Effector memory CD4-positive, alpha-beta T cell (primary cell): Measurements from ENCODE around the gene WNT3.
"Not testable (repeated sequence)": the region's sequence is repeated elsewhere in the genome, so short reads cannot be mapped to it uniquely, and the experiment has no call there.

Experiments
- DNase-seq, 3 donors: peaks; one replicate each; pipeline ENCODE4 v3.0.0-alpha.2; 2020
- H3K27ac ChIP-seq: 2 replicates; pipeline ENCODE4 v1.7.0; 2013; ENCODE audit warnings: mild to moderate bottlenecking, low read length, moderate library complexity; ENCODE audit not compliant: insufficient read depth, poor library complexity, severe bottlenecking
- H3K27me3 ChIP-seq: replicated peaks from 2 replicates; pipeline ENCODE4 v1.7.0; 2013; ENCODE audit warnings: mild to moderate bottlenecking, low read length; ENCODE audit not compliant: insufficient read depth, control insufficient read depth, poor library complexity, severe bottlenecking
- H3K36me3 ChIP-seq: 2 replicates; pipeline ENCODE4 v1.7.0; 2013; ENCODE audit warnings: mild to moderate bottlenecking, low read length, moderate library complexity; ENCODE audit not compliant: control insufficient read depth, insufficient read depth
- H3K4me1 ChIP-seq: 2 replicates; pipeline ENCODE4 v1.7.0; 2013; ENCODE audit warnings: low read length, mild to moderate bottlenecking; ENCODE audit not compliant: control insufficient read depth, insufficient read depth, poor library complexity, severe bottlenecking
- H3K4me3 ChIP-seq: 2 replicates; pipeline ENCODE4 v1.7.0; 2013; ENCODE audit warnings: low read length, low read depth, mild to moderate bottlenecking; ENCODE audit not compliant: insufficient read depth, poor library complexity, severe bottlenecking
- H3K9me3 ChIP-seq: 2 replicates; pipeline ENCODE4 v1.7.0; 2013; ENCODE audit warnings: mild to moderate bottlenecking, low read length, moderate library complexity; ENCODE audit not compliant: control insufficient read depth

Gene WNT3

GRCh38 chr17:46796956-46797530 lies 21.4 kb downstream of the WNT3 start:
- Histone ChIP-seq H3K4me1 (no peaks in the 10 kb centered on the region), H3K9me3 (no peaks in the 10 kb centered on the region), H3K36me3 (no peaks in the 10 kb centered on the region), H3K27me3 (peaks cover 3% of the 10 kb centered on the region), H3K4me3 (no peak overlapping the region), H3K27ac (no peak overlapping the region)
- DNase-seq: no peak

GRCh38 chr17:46796524-46796923 lies 22.0 kb downstream of the WNT3 start:
- Histone ChIP-seq H3K4me3 (no peak overlapping the region), H3K9me3 (no peaks in the 10 kb centered on the region), H3K27ac (no peak overlapping the region), H3K36me3 (no peaks in the 10 kb centered on the region), H3K27me3 (peaks cover 3% of the 10 kb centered on the region), H3K4me1 (no peaks in the 10 kb centered on the region)
- DNase-seq: no peak

- H3K4me1 ChIP-seq: no peaks in the 10 kb centered on the region
- DNase-seq: no peak
- H3K27me3 ChIP-seq: peaks cover 3% of the 10 kb centered on the region
- H3K36me3 ChIP-seq: no peaks in the 10 kb centered on the region
- no peak overlapping the region for H3K27ac ChIP-seq
- H3K4me3 ChIP-seq: no peak overlapping the region
- no peaks in the 10 kb centered on the region for H3K9me3 ChIP-seq
Measured at GRCh38 chr17:46796084-46796483, 22.4 kb downstream of the WNT3 start.

- H3K36me3 ChIP-seq: no peaks in the 10 kb centered on the region
- H3K27ac ChIP-seq: no peak overlapping the region
- H3K9me3 ChIP-seq: no peaks in the 10 kb centered on the region
- DNase-seq: no peak
- no peak overlapping the region for H3K4me3 ChIP-seq
- H3K4me1 ChIP-seq: no peaks in the 10 kb centered on the region
- peaks cover 3% of the 10 kb centered on the region for H3K27me3 ChIP-seq
Measured at GRCh38 chr17:46795379-46795952, 23.0 kb downstream of the WNT3 start.

GRCh38 chr17:46794318-46794717 lies 24.2 kb downstream of the WNT3 start:
- H3K4me1 ChIP-seq: no peaks in the 10 kb centered on the region
- no peak for DNase-seq
- peaks cover 3% of the 10 kb centered on the region for H3K27me3 ChIP-seq
- no peaks in the 10 kb centered on the region for H3K36me3 ChIP-seq
- H3K4me3 ChIP-seq: no peak overlapping the region
- H3K27ac ChIP-seq: no peak overlapping the region
- H3K9me3 ChIP-seq: no peaks in the 10 kb centered on the region

GRCh38 chr17:46793541-46793940 lies 25.0 kb downstream of the WNT3 start:
- H3K9me3 ChIP-seq: no peaks in the 10 kb centered on the region
- H3K27ac ChIP-seq: no peak overlapping the region
- no peaks in the 10 kb centered on the region for H3K36me3 ChIP-seq
- DNase-seq: no peak
- no peaks in the 10 kb centered on the region for H3K4me1 ChIP-seq
- H3K27me3 ChIP-seq: peaks cover 3% of the 10 kb centered on the region
- no peak overlapping the region for H3K4me3 ChIP-seq

GRCh38 chr17:46793023-46793422 lies 25.5 kb downstream of the WNT3 start:
- H3K4me1 ChIP-seq, H3K27me3 ChIP-seq, H3K36me3 ChIP-seq, H3K4me3 ChIP-seq, H3K9me3 ChIP-seq, DNase-seq, H3K27ac ChIP-seq: not testable (repeated sequence)

- no peak for DNase-seq
- Histone ChIP-seq H3K27ac (no peak overlapping the region), H3K4me1 (no peaks in the 10 kb centered on the region), H3K9me3 (no peaks in the 10 kb centered on the region), H3K27me3 (peaks cover 3% of the 10 kb centered on the region), H3K36me3 (no peaks in the 10 kb centered on the region), H3K4me3 (no peak overlapping the region)
Measured at GRCh38 chr17:46792071-46792470, 26.4 kb downstream of the WNT3 start.

GRCh38 chr17:46791531-46791930 lies 27.0 kb downstream of the WNT3 start:
- Histone ChIP-seq H3K27me3 (peaks cover 3% of the 10 kb centered on the region), H3K36me3 (no peaks in the 10 kb centered on the region), H3K4me1 (no peaks in the 10 kb centered on the region), H3K4me3 (no peak overlapping the region), H3K9me3 (no peaks in the 10 kb centered on the region), H3K27ac (no peak overlapping the region)
- DNase-seq: no peak

GRCh38 chr17:46790216-46790615 lies 28.3 kb downstream of the WNT3 start:
- Histone ChIP-seq H3K36me3 (no peaks in the 10 kb centered on the region), H3K4me1 (no peaks in the 10 kb centered on the region), H3K27ac (no peak overlapping the region), H3K9me3 (no peaks in the 10 kb centered on the region), H3K4me3 (no peak overlapping the region), H3K27me3 (peaks cover 3% of the 10 kb centered on the region)
- no peak for DNase-seq
